Measurements from ENCODE around the gene SOBP. TPM values are rescaled to one million over a fixed set of nuclear protein-coding genes. Genes with fewer than 3 reads are reported as not detected.

The SOBP gene
- total RNA-seq, 4 donors from 2014 or later: 6.0 to 18.4 (median 6.7) TPM

DNA sequence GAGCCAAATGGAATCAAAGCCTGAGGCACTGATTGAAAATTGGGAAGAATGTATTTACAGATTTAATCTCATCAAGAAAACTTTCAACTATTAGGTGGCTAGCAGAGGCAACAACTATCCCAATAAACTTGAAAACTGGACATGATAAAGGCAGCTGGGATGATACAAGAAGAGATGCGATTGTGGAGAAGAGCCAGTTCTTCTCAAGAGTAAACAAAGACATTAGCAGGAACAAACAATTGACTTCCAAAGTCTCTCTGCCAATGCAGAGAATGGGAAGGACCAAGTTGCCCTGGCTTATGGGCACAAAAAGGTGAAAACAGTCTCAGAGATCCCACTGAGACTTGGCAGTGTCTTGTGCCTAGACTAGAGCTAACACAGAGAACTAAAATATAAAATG is 132.4 kb downstream of the SOBP start:
- H3K4me3 ChIP-seq: no peak overlapping the region
- TF ChIP-seq, protein P1, sequence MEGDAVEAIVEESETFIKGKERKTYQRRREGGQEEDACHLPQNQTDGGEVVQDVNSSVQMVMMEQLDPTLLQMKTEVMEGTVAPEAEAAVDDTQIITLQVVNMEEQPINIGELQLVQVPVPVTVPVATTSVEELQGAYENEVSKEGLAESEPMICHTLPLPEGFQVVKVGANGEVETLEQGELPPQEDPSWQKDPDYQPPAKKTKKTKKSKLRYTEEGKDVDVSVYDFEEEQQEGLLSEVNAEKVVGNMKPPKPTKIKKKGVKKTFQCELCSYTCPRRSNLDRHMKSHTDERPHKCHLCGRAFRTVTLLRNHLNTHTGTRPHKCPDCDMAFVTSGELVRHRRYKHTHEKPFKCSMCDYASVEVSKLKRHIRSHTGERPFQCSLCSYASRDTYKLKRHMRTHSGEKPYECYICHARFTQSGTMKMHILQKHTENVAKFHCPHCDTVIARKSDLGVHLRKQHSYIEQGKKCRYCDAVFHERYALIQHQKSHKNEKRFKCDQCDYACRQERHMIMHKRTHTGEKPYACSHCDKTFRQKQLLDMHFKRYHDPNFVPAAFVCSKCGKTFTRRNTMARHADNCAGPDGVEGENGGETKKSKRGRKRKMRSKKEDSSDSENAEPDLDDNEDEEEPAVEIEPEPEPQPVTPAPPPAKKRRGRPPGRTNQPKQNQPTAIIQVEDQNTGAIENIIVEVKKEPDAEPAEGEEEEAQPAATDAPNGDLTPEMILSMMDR (IDR thresholded peaks at IDR 0.05): no peak
- no peak for TF ChIP-seq EP300 (IDR thresholded peaks at IDR 0.05)
- no peak for TF ChIP-seq POLR2A (IDR thresholded peaks at IDR 0.05)
- 88 to 97% methylated on average over 1 of the region's 1 CpG for WGBS, 2 donors
- H3K4me1 ChIP-seq: peaks cover 0 to 18% (median 0%) of the 10 kb centered on the region in 4 donors
- H3K27ac ChIP-seq: no peak overlapping the region
- H3K36me3 ChIP-seq: no peaks in the 10 kb centered on the region
- no peaks in the 10 kb centered on the region for H3K9me3 ChIP-seq
- no peak for DNase-seq (ENCODE audit: low spot score in 2 of 2)
- no peaks in the 10 kb centered on the region for H3K27me3 ChIP-seq

DNA sequence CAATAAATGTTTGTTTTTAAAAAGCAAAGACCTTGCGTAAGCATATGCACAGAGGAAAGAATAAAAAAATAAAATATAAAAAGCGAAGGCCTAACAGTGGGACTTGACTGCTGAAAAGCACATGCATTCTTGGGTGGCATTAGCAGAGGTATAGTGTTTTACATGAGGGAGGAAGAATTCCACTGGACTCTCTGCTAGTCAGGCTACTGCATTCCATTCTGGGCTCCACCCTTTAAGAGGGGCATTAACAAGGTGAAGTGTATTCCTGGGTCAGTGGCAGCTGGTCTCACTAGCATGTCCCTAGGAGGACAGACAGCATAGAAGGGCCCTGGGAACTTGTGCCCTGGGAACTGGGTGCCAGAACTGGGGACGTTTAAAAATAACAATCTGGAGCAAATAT is 134.1 kb downstream of the SOBP start:
- WGBS, 2 donors: 83 to 91% methylated on average over 3 of the region's 3 CpGs
- DNase-seq (ENCODE audit: low spot score in 2 of 2): no peak
- H3K4me3 ChIP-seq: no peak overlapping the region
- no peaks in the 10 kb centered on the region for H3K9me3 ChIP-seq
- H3K4me1 ChIP-seq: peaks cover 0 to 18% (median 0%) of the 10 kb centered on the region in 4 donors
- H3K36me3 ChIP-seq: no peaks in the 10 kb centered on the region
- H3K27ac ChIP-seq: no peak overlapping the region
- no peaks in the 10 kb centered on the region for H3K27me3 ChIP-seq
- TF ChIP-seq POLR2A (IDR thresholded peaks at IDR 0.05) (no peak), EP300 (IDR thresholded peaks at IDR 0.05) (no peak)
- TF ChIP-seq, protein P1 (IDR thresholded peaks at IDR 0.05): no peak

DNA sequence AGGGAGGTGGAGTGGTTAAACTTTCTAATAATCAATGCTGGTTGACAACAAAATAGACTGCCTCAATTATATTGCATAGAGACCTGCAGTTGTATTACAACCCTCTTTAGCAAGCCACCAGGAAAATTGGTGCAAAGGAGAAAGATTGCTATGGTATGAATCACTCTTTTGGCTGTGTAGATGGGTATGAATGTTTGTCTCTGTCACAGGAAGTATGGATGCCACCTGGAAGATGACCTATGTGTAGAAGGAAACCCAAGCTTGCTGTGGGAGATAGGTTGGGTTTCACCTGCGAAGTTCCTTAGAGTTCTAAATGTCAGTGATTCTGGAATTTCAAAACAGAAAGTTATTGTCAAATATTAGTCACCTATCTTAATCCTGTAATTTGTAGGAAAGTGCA is 134.6 kb downstream of the SOBP start:
- Histone ChIP-seq H3K27me3 (no peaks in the 10 kb centered on the region), H3K9me3 (no peaks in the 10 kb centered on the region), H3K4me3 (no peak overlapping the region), H3K27ac (no peak overlapping the region), H3K36me3 (no peaks in the 10 kb centered on the region), H3K4me1 (peaks cover 0 to 18% (median 0%) of the 10 kb centered on the region in 4 donors)
- no peak for DNase-seq (ENCODE audit: low spot score in 2 of 2)
- 93 to 96% methylated on average over 1 of the region's 1 CpG for WGBS, 2 donors
- TF ChIP-seq, protein P1 (IDR thresholded peaks at IDR 0.05): no peak
- TF ChIP-seq EP300 (IDR thresholded peaks at IDR 0.05): no peak
- TF ChIP-seq POLR2A (IDR thresholded peaks at IDR 0.05): no peak

DNA sequence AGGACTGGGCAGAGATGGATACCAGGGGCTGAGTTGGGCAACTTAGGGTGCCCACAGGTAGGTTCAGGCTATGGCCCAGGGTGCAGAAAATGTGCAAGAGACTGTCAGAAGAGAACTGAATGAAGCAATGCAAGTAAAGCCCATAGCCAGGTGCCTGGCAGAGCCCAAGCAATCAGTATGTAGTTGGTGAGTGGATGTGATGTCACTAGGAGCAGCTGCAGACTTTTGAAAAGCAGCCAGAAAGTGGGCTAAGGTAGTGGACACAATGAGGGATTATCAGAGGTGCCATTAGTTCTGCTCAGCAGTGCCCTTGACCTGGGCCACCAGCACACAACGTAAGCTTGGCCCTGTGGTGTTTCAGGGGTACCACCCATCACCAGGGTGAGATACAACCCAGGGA is 135.3 kb downstream of the SOBP start:
- Histone ChIP-seq H3K4me3 (no peak overlapping the region), H3K9me3 (no peaks in the 10 kb centered on the region), H3K27ac (no peak overlapping the region), H3K4me1 (peaks cover 0 to 17% (median 0%) of the 10 kb centered on the region in 4 donors), H3K27me3 (no peaks in the 10 kb centered on the region), H3K36me3 (no peaks in the 10 kb centered on the region)
- WGBS, 2 donors: 67 to 82% methylated on average over 1 of the region's 1 CpG
- DNase-seq (ENCODE audit: low spot score in 2 of 2): no peak
- TF ChIP-seq, protein P1 (IDR thresholded peaks at IDR 0.05): no peak
- TF ChIP-seq EP300 (IDR thresholded peaks at IDR 0.05) (no peak), POLR2A (IDR thresholded peaks at IDR 0.05) (no peak)

DNA sequence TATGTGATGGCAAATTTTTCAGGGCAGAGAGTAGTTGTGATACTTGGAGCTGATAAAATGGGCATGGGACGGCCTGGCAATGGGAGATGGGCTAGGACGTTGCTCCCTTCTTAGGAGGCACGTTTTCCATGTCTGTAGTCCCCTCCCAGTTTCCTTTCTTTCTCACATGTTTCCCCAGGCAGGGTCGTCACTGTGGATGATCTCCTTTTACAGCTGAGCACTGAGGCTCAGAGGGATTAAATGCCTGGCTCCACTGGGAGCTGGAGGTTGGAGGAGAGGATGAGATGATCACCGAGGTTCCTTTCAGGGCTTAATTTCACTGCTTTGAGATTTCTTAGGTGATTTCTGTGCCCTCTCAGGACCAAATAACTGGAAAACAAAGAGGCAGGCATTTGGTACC is 136.7 kb downstream of the SOBP start:
- Histone ChIP-seq H3K36me3 (no peaks in the 10 kb centered on the region), H3K4me1 (peaks cover 0 to 5% (median 0%) of the 10 kb centered on the region in 4 donors), H3K27ac (no peak overlapping the region), H3K9me3 (no peaks in the 10 kb centered on the region), H3K4me3 (no peak overlapping the region), H3K27me3 (no peaks in the 10 kb centered on the region)
- no peak for TF ChIP-seq POLR2A (IDR thresholded peaks at IDR 0.05)
- TF ChIP-seq, protein P1 (IDR thresholded peaks at IDR 0.05): no peak
- TF ChIP-seq EP300 (IDR thresholded peaks at IDR 0.05): no peak
- DNase-seq (ENCODE audit: low spot score in 2 of 2): no peak
- 61 to 68% methylated on average over 5 of the region's 5 CpGs for WGBS, 2 donors

Measured in tibial nerve (tissue), 4 donors.